ENCODE data around the gene COX17. TPM values are rescaled to one million over a fixed set of nuclear protein-coding genes. Genes with fewer than 3 reads are reported as not detected.

The COX17 gene
- total RNA-seq, 2 donors from 2014 or later = 46.0 to 56.8 TPM

GRCh38 chr3:119677641-119677934 lies 382 bp upstream of the COX17 start:
- ATAC-seq (no peak), DNase-seq (no peak)
- intact Hi-C loops (cut with DNase I, micrococcal nuclease) = loop anchor here in 1 of 2 donors (10.0 kb wide), 1 partner anchor 183 kb away; the partner anchor contains the start of gene TIMMDC1

GRCh38 chr3:119676020-119676419 lies 1.2 kb downstream of the COX17 start:
- ATAC-seq (no peak), DNase-seq (no peak)
- intact Hi-C loops (cut with DNase I, micrococcal nuclease) = loop anchor here in 1 of 2 donors (10.0 kb wide), 1 partner anchor 181 kb away; the partner anchor contains the start of gene TIMMDC1

- DNase-seq (no peak), ATAC-seq (no peak)
- intact Hi-C loops (cut with DNase I, micrococcal nuclease) = loop anchor here in 1 of 2 donors (10.0 kb wide), 1 partner anchor 181 kb away; the partner anchor contains the start of gene TIMMDC1
Observed at GRCh38 chr3:119675188-119675874, 1.9 kb downstream of the COX17 start.

- ATAC-seq = no peak
- intact Hi-C loops (cut with DNase I, micrococcal nuclease) = loop anchor here in 1 of 2 donors (10.0 kb wide), 1 partner anchor 179 kb away; the partner anchor contains the start of gene TIMMDC1
- no peak for DNase-seq
Observed at GRCh38 chr3:119673875-119674274, 3.3 kb downstream of the COX17 start.

GRCh38 chr3:119672776-119673175 lies 4.4 kb downstream of the COX17 start:
- ATAC-seq (no peak), DNase-seq (no peak)
- intact Hi-C loops (cut with DNase I, micrococcal nuclease) = loop anchor here in 1 of 2 donors (10.0 kb wide), 1 partner anchor 178 kb away; the partner anchor contains the start of gene TIMMDC1

GRCh38 chr3:119669906-119670570 lies 7.2 kb downstream of the COX17 start:
- DNase-seq (no peak), ATAC-seq (no peak)
- intact Hi-C loops (cut with DNase I, micrococcal nuclease) = loop anchor here in 1 of 2 donors (10.0 kb wide), 1 partner anchor 175 kb away; the partner anchor contains the start of gene TIMMDC1

GRCh38 chr3:119665954-119666559 lies 11.1 kb downstream of the COX17 start:
- intact Hi-C loops (cut with DNase I, micrococcal nuclease) = no loop called here
- DNase-seq (no peak), ATAC-seq (no peak)

GRCh38 chr3:119664850-119665379 lies 12.3 kb downstream of the COX17 start:
- intact Hi-C loops (cut with DNase I, micrococcal nuclease) = no loop called here
- no peak for ATAC-seq
- DNase-seq = no peak

- ATAC-seq (no peak), DNase-seq (no peak)
- intact Hi-C loops (cut with DNase I, micrococcal nuclease) = no loop called here
Observed at GRCh38 chr3:119664370-119664769, 12.8 kb downstream of the COX17 start.

- intact Hi-C loops (cut with DNase I, micrococcal nuclease) = no loop called here
- ATAC-seq = no peak
- DNase-seq = no peak
Observed at GRCh38 chr3:119663885-119664284, 13.3 kb downstream of the COX17 start.

- intact Hi-C loops (cut with DNase I, micrococcal nuclease) = no loop called here
Observed at GRCh38 chr3:119662604-119663373, 14.4 kb downstream of the COX17 start.

GRCh38 chr3:119660474-119661440 lies 16.4 kb downstream of the COX17 start, which contains the start of gene POPDC2:
Gene POPDC2 (minus strand): TSS chr3:119660589. CDS start chr3:119660423, 166 bp downstream.
- ATAC-seq = no peak
- peak in 1 of 2 donors; percentile 38 for DNase-seq
- intact Hi-C loops (cut with DNase I, micrococcal nuclease) = no loop called here

More at GRCh38 chr3:119662604-119663373, 14.4 kb downstream of the COX17 start:
- DNase-seq (no peak), ATAC-seq (no peak)

GRCh38 chr3:119659606-119660291 lies 17.5 kb downstream of the COX17 start:
- intact Hi-C loops (cut with DNase I, micrococcal nuclease) = no loop called here
- ATAC-seq (no peak), DNase-seq (no peak)

GRCh38 chr3:119658994-119659393 lies 18.2 kb downstream of the COX17 start:
- ATAC-seq = no peak
- intact Hi-C loops (cut with DNase I, micrococcal nuclease) = no loop called here
- DNase-seq = no peak

- ATAC-seq (no peak), DNase-seq (no peak)
- intact Hi-C loops (cut with DNase I, micrococcal nuclease) = no loop called here
Observed at GRCh38 chr3:119657887-119658702, 19.1 kb downstream of the COX17 start.

GRCh38 chr3:119653876-119654275 lies 23.3 kb downstream of the COX17 start:
- intact Hi-C loops (cut with DNase I, micrococcal nuclease) = no loop called here
- ATAC-seq (no peak), DNase-seq (no peak)

Measured in left colon (tissue), 2 donors.